ENCODE data around the gene GPR35.

GPR35 gene

GRCh38 chr2:240597419-240598181, 27.7 kb upstream of the GPR35 start:
- DNase-seq, result peak; percentile 5
- no peaks in the 10 kb centered on the region for H3K27me3 ChIP-seq (ENCODE audit: insufficient read depth, low read depth, severe bottlenecking)
- TF ChIP-seq CTCF (IDR thresholded peaks at IDR 0.05; ENCODE audit: low read depth, low read length), result no peak
- no peak overlapping the region for H3K4me3 ChIP-seq (ENCODE audit: low read depth, low read length)
- peaks cover 27% of the 10 kb centered on the region for H3K36me3 ChIP-seq
- no peak overlapping the region for H3K27ac ChIP-seq
- no peaks in the 10 kb centered on the region for H3K9me3 ChIP-seq (ENCODE audit: severe bottlenecking)

GRCh38 chr2:240598311-240598911, 26.9 kb upstream of the GPR35 start:
- peak; percentile 3 for DNase-seq
- no peak overlapping the region for H3K4me3 ChIP-seq (ENCODE audit: low read depth, low read length)
- H3K36me3 ChIP-seq, result peaks cover 23% of the 10 kb centered on the region
- no peak overlapping the region for H3K27ac ChIP-seq
- no peaks in the 10 kb centered on the region for H3K9me3 ChIP-seq (ENCODE audit: severe bottlenecking)
- no peak for TF ChIP-seq CTCF (IDR thresholded peaks at IDR 0.05; ENCODE audit: low read depth, low read length)
- no peaks in the 10 kb centered on the region for H3K27me3 ChIP-seq (ENCODE audit: insufficient read depth, low read depth, severe bottlenecking)

- no peak for TF ChIP-seq CTCF (IDR thresholded peaks at IDR 0.05; ENCODE audit: low read depth, low read length)
- H3K36me3 ChIP-seq, result peaks cover 23% of the 10 kb centered on the region
These were observed 26.1 kb upstream of the GPR35 start for GRCh38 chr2:240599141-240599583.

GRCh38 chr2:240600451-240600961, 24.8 kb upstream of the GPR35 start:
- Histone ChIP-seq H3K27ac (no peak overlapping the region), H3K4me3 (ENCODE audit: low read depth, low read length) (no peak overlapping the region), H3K9me3 (ENCODE audit: severe bottlenecking) (no peaks in the 10 kb centered on the region), H3K36me3 (peaks cover 20% of the 10 kb centered on the region), H3K27me3 (ENCODE audit: insufficient read depth, low read depth, severe bottlenecking) (no peaks in the 10 kb centered on the region)
- no peak for TF ChIP-seq CTCF (IDR thresholded peaks at IDR 0.05; ENCODE audit: low read depth, low read length)
- peak; percentile 6 for DNase-seq

More at GRCh38 chr2:240599141-240599583, 26.1 kb upstream of the GPR35 start:
- H3K27ac ChIP-seq, result no peak overlapping the region
- no peak for DNase-seq
- H3K27me3 ChIP-seq (ENCODE audit: insufficient read depth, low read depth, severe bottlenecking), result no peaks in the 10 kb centered on the region
- no peak overlapping the region for H3K4me3 ChIP-seq (ENCODE audit: low read depth, low read length)
- H3K9me3 ChIP-seq (ENCODE audit: severe bottlenecking), result no peaks in the 10 kb centered on the region

- Histone ChIP-seq H3K27me3 (ENCODE audit: insufficient read depth, low read depth, severe bottlenecking) (no peaks in the 10 kb centered on the region), H3K27ac (no peak overlapping the region), H3K9me3 (ENCODE audit: severe bottlenecking) (no peaks in the 10 kb centered on the region), H3K36me3 (peaks cover 15% of the 10 kb centered on the region), H3K4me3 (ENCODE audit: low read depth, low read length) (no peak overlapping the region)
- TF ChIP-seq CTCF (IDR thresholded peaks at IDR 0.05; ENCODE audit: low read depth, low read length), result no peak
- peak; percentile 3 for DNase-seq
These were observed 24.0 kb upstream of the GPR35 start for GRCh38 chr2:240601061-240601830.

Data from WERI-Rb-1 (cell line).